Neuronal stem cell (in vitro differentiated cells): ENCODE measurements around the gene CACNA1A.
A peak's percentile ranks its signal among the peaks of the same experiment; 100 is the strongest.

Experiments
- DNase-seq: peaks from one replicate; pipeline ENCODE4 v3.0.0-alpha.2; 2013; ENCODE audit warnings: low spot score
- H2AFZ ChIP-seq: one replicate; pipeline ENCODE4 v1.6.1; 2013; ENCODE audit warnings: mild to moderate bottlenecking, low read length, inconsistent platforms
- H2AK5ac ChIP-seq: 2 replicates; pipeline ENCODE4 v1.6.1; 2013; ENCODE audit warnings: low read depth, mild to moderate bottlenecking, inconsistent platforms, low read length, moderate library complexity, mixed read lengths
- H2BK120ac ChIP-seq: 2 replicates; pipeline ENCODE4 v1.6.1; 2013; ENCODE audit warnings: low read depth, mild to moderate bottlenecking, inconsistent platforms, low read length, moderate library complexity, mixed read lengths
- H2BK12ac ChIP-seq: one replicate; pipeline ENCODE4 v1.6.1; 2013; ENCODE audit warnings: low read length, inconsistent platforms
- H2BK15ac ChIP-seq: 2 replicates; pipeline ENCODE4 v1.6.1; 2013; ENCODE audit warnings: mild to moderate bottlenecking, low read length, inconsistent platforms, mixed read lengths
- H2BK5ac ChIP-seq: one replicate; pipeline ENCODE4 v1.6.1; 2013; ENCODE audit warnings: inconsistent platforms, mild to moderate bottlenecking, low read length, moderate library complexity
- H3K14ac ChIP-seq: one replicate; pipeline ENCODE4 v1.6.1; 2013; ENCODE audit warnings: low read length, inconsistent platforms
- H3K18ac ChIP-seq: 2 replicates; pipeline ENCODE4 v1.6.1; 2013; ENCODE audit warnings: low read length, inconsistent platforms
- H3K23ac ChIP-seq: 2 replicates; pipeline ENCODE4 v1.6.1; 2013; ENCODE audit warnings: low read depth, mild to moderate bottlenecking, mixed read lengths, low read length, inconsistent platforms; ENCODE audit not compliant: poor library complexity
- H3K27ac ChIP-seq: replicated peaks from 3 replicates; pipeline ENCODE4 v1.5.1; 2013; ENCODE audit warnings: low read length, inconsistent platforms
- H3K27me3 ChIP-seq, 3 experiments: 2 replicates each; pipeline ENCODE4 v1.6.1; 2013; ENCODE audit warnings: low read length in 3 of 3, mild to moderate bottlenecking in 2 of 3, inconsistent platforms in 1 of 3, low read depth in 1 of 3, mixed read lengths in 1 of 3, moderate library complexity in 1 of 3; ENCODE audit not compliant: control insufficient read depth in 3 of 3, insufficient read depth in 3 of 3
- H3K36me3 ChIP-seq, 2 donors: replicated peaks in 1 of 2; 2 replicates each; pipeline ENCODE4 v1.6.1; 2013; ENCODE audit warnings: low read length in 2 of 2; ENCODE audit not compliant: control insufficient read depth in 2 of 2, insufficient read depth in 2 of 2
- H3K4ac ChIP-seq: 2 replicates; pipeline ENCODE4 v1.6.1; 2013; ENCODE audit warnings: inconsistent platforms, mild to moderate bottlenecking, low read length, moderate library complexity
- H3K4me1 ChIP-seq, 2 donors: 1 replicate in 1 of 2; 2 replicates in 1 of 2; pipeline ENCODE4 v1.6.1; 2013; ENCODE audit warnings: low read length in 2 of 2, low read depth in 1 of 2; ENCODE audit not compliant: control insufficient read depth in 2 of 2, insufficient read depth in 1 of 2
- H3K4me2 ChIP-seq: one replicate; pipeline ENCODE4 v1.6.1; 2013; ENCODE audit warnings: mild to moderate bottlenecking, low read length, inconsistent platforms; ENCODE audit not compliant: insufficient read depth, poor library complexity, severe bottlenecking
- H3K4me3 ChIP-seq, 2 donors: 2 replicates each; pipeline ENCODE4 v1.5.1; 2013; ENCODE audit warnings: low read length in 2 of 2, mild to moderate bottlenecking in 2 of 2, inconsistent platforms in 1 of 2, moderate library complexity in 1 of 2
- H3K79me1 ChIP-seq: one replicate; pipeline ENCODE4 v1.6.1; 2013; ENCODE audit warnings: low read depth, mild to moderate bottlenecking, inconsistent platforms, low read length, moderate library complexity
- H3K9ac ChIP-seq: one replicate; pipeline ENCODE4 v1.6.1; 2013; ENCODE audit warnings: mild to moderate bottlenecking, low read depth, low read length, inconsistent platforms; ENCODE audit not compliant: poor library complexity
- H3K9me3 ChIP-seq, 2 donors: replicated peaks in 1 of 2; 2 replicates each; pipeline versions ENCODE3 to v1.6.1; 2013; ENCODE audit warnings: low read length in 2 of 2, mild to moderate bottlenecking in 2 of 2, inconsistent platforms in 1 of 2, low read depth in 1 of 2, mixed read lengths in 1 of 2, moderate library complexity in 1 of 2; ENCODE audit not compliant: control insufficient read depth in 2 of 2, insufficient read depth in 1 of 2
- H4K8ac ChIP-seq: one replicate; pipeline ENCODE4 v1.6.1; 2013; ENCODE audit warnings: low read depth, mild to moderate bottlenecking, inconsistent platforms, low read length, moderate library complexity
- H4K91ac ChIP-seq: one replicate; pipeline ENCODE4 v1.6.1; 2013; ENCODE audit warnings: low read length, low read depth, mild to moderate bottlenecking, inconsistent platforms; ENCODE audit not compliant: poor library complexity
- WGBS, 2 donors: extraction: QIAGEN DNeasy Blood & Tissue Kit; methylation state at CpG; one replicate each; pipeline ENCODE4 v1.1.7; 2013; ENCODE audit warnings: missing lambda C conversion rate in 2 of 2, mixed read lengths in 1 of 2; ENCODE audit not compliant: insufficient read length in 2 of 2, insufficient replicate concordance in 1 of 2; ENCODE audit errors: extremely low coverage in 2 of 2; 5-methylcytosine and 5-hydroxymethylcytosine counted together

The CACNA1A gene

GRCh38 chr19:13339869-13340268, 166.4 kb downstream of the CACNA1A start:
- no peak overlapping the region for H3K4ac ChIP-seq
- peaks cover 0 to 6% of the 10 kb centered on the region in 2 donors for H3K36me3 ChIP-seq
- WGBS, 2 donors, result no CpG with 5 or more reads among the region's 13 CpGs
- H2BK12ac ChIP-seq, result no peak overlapping the region
- H3K14ac ChIP-seq, result no peak overlapping the region
- no peak overlapping the region for H4K8ac ChIP-seq
- H3K23ac ChIP-seq, result no peak overlapping the region
- no peaks in the 10 kb centered on the region for H3K79me1 ChIP-seq
- no peak overlapping the region for H2BK5ac ChIP-seq
- no peak for DNase-seq
- H3K9me3 ChIP-seq, result peaks cover 0 to 13% of the 10 kb centered on the region in 2 donors
- no peak overlapping the region for H2BK15ac ChIP-seq
- H2AK5ac ChIP-seq, result no peak overlapping the region
- no peaks in the 10 kb centered on the region for H3K27me3 ChIP-seq
- no peak overlapping the region for H4K91ac ChIP-seq
- peaks cover 0 to 2% of the 10 kb centered on the region in 2 donors for H3K4me1 ChIP-seq
- H3K4me3 ChIP-seq, result no peak overlapping the region
- H3K18ac ChIP-seq, result no peak overlapping the region
- no peak overlapping the region for H3K27ac ChIP-seq
- H3K9ac ChIP-seq, result no peak overlapping the region
- H2BK120ac ChIP-seq, result no peak overlapping the region
- H3K4me2 ChIP-seq, result no peak overlapping the region
- no peak overlapping the region for H2AFZ ChIP-seq

- no peak overlapping the region for H3K4me2 ChIP-seq
- H2BK5ac ChIP-seq, result no peak overlapping the region
- no peak overlapping the region for H2AK5ac ChIP-seq
- no peak overlapping the region for H3K4ac ChIP-seq
- H3K9me3 ChIP-seq, result peaks cover 0 to 13% of the 10 kb centered on the region in 2 donors
- no peaks in the 10 kb centered on the region for H3K79me1 ChIP-seq
- no peak overlapping the region for H3K4me3 ChIP-seq
- no peak overlapping the region for H2BK12ac ChIP-seq
- H3K36me3 ChIP-seq, result peaks cover 0 to 14% of the 10 kb centered on the region in 2 donors
- H3K23ac ChIP-seq, result no peak overlapping the region
- H3K14ac ChIP-seq, result no peak overlapping the region
- H3K18ac ChIP-seq, result no peak overlapping the region
- no peak overlapping the region for H2BK120ac ChIP-seq
- H3K9ac ChIP-seq, result no peak overlapping the region
- no peak overlapping the region for H2BK15ac ChIP-seq
- H3K4me1 ChIP-seq, result peaks cover 0 to 2% of the 10 kb centered on the region in 2 donors
- H4K8ac ChIP-seq, result no peak overlapping the region
- no peak overlapping the region for H2AFZ ChIP-seq
- H3K27ac ChIP-seq, result no peak overlapping the region
- no peak for DNase-seq
- no peaks in the 10 kb centered on the region for H3K27me3 ChIP-seq
- H4K91ac ChIP-seq, result no peak overlapping the region
- no CpG with 5 or more reads among the region's 3 CpGs for WGBS, 2 donors
Observed at GRCh38 chr19:13337181-13337580, 169.1 kb downstream of the CACNA1A start.

- H3K27me3 ChIP-seq, result no peaks in the 10 kb centered on the region
- no peak overlapping the region for H3K23ac ChIP-seq
- H2BK12ac ChIP-seq, result no peak overlapping the region
- H3K36me3 ChIP-seq, result peaks cover 0 to 18% of the 10 kb centered on the region in 2 donors
- no peak overlapping the region for H3K18ac ChIP-seq
- no peak overlapping the region for H2AK5ac ChIP-seq
- H3K4me3 ChIP-seq, result no peak overlapping the region
- H3K4ac ChIP-seq, result no peak overlapping the region
- H4K8ac ChIP-seq, result no peak overlapping the region
- DNase-seq, result no peak
- H3K9me3 ChIP-seq, result peaks cover 0 to 13% of the 10 kb centered on the region in 2 donors
- no peak overlapping the region for H3K27ac ChIP-seq
- H3K4me2 ChIP-seq, result no peak overlapping the region
- H4K91ac ChIP-seq, result no peak overlapping the region
- no peak overlapping the region for H2BK120ac ChIP-seq
- no peak overlapping the region for H2BK5ac ChIP-seq
- H2AFZ ChIP-seq, result peak overlapping the region; percentile 57
- H3K79me1 ChIP-seq, result no peaks in the 10 kb centered on the region
- WGBS, 2 donors, result no CpG with 5 or more reads among the region's 7 CpGs
- no peak overlapping the region for H2BK15ac ChIP-seq
- H3K14ac ChIP-seq, result no peak overlapping the region
- H3K9ac ChIP-seq, result no peak overlapping the region
- H3K4me1 ChIP-seq, result peaks cover 0 to 2% of the 10 kb centered on the region in 2 donors
Observed at GRCh38 chr19:13334801-13335481, 171.3 kb downstream of the CACNA1A start.

GRCh38 chr19:13330285-13330684, 176.0 kb downstream of the CACNA1A start:
- Histone ChIP-seq H2BK120ac (no peak overlapping the region), H3K23ac (no peak overlapping the region), H2BK12ac (no peak overlapping the region), H3K4ac (no peak overlapping the region), H3K79me1 (no peaks in the 10 kb centered on the region), H4K91ac (no peak overlapping the region), H3K27ac (no peak overlapping the region), H2BK15ac (no peak overlapping the region), H4K8ac (no peak overlapping the region), H3K18ac (no peak overlapping the region), H2BK5ac (no peak overlapping the region), H3K9ac (no peak overlapping the region), H3K4me2 (no peak overlapping the region), H3K14ac (no peak overlapping the region), H3K27me3 (no peaks in the 10 kb centered on the region), H2AK5ac (no peak overlapping the region), H3K9me3 (peaks cover 0 to 2% of the 10 kb centered on the region in 2 donors), H3K36me3 (peaks cover 0 to 21% of the 10 kb centered on the region in 2 donors), H3K4me3 (no peak overlapping the region), H3K4me1 (no peaks in the 10 kb centered on the region), H2AFZ (no peak overlapping the region)
- DNase-seq, result no peak
- WGBS, 2 donors, result no CpG with 5 or more reads among the region's 6 CpGs
